ENCODE measurements around the gene TNFRSF1A. TPM values are rescaled to one million over a fixed set of nuclear protein-coding genes. Genes with fewer than 3 reads are reported as not detected.

Gene TNFRSF1A
- total RNA-seq, 1 donor from 2014 or later: 21.8 TPM

- H3K4me3 ChIP-seq: no peak overlapping the region
- no peak overlapping the region for H3K27ac ChIP-seq
- TF ChIP-seq EZH2phosphoT487 (IDR thresholded peaks at IDR 0.05) (no peak), EZH2 (IDR thresholded peaks at IDR 0.05) (no peak)
- TF ChIP-seq, protein P1, sequence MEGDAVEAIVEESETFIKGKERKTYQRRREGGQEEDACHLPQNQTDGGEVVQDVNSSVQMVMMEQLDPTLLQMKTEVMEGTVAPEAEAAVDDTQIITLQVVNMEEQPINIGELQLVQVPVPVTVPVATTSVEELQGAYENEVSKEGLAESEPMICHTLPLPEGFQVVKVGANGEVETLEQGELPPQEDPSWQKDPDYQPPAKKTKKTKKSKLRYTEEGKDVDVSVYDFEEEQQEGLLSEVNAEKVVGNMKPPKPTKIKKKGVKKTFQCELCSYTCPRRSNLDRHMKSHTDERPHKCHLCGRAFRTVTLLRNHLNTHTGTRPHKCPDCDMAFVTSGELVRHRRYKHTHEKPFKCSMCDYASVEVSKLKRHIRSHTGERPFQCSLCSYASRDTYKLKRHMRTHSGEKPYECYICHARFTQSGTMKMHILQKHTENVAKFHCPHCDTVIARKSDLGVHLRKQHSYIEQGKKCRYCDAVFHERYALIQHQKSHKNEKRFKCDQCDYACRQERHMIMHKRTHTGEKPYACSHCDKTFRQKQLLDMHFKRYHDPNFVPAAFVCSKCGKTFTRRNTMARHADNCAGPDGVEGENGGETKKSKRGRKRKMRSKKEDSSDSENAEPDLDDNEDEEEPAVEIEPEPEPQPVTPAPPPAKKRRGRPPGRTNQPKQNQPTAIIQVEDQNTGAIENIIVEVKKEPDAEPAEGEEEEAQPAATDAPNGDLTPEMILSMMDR (IDR thresholded peaks at IDR 0.05): no peak
- H3K9ac ChIP-seq: no peak overlapping the region
- no peaks in the 10 kb centered on the region for H3K79me2 ChIP-seq (ENCODE audit: low read depth)
- no peak overlapping the region for H2AFZ ChIP-seq (replicated peaks)
- peak overlapping the region; percentile 17 for H3K4me3 Mint-ChIP-seq
- no peak for DNase-seq (ENCODE audit: low spot score)
- H3K36me3 ChIP-seq: no peaks in the 10 kb centered on the region
- peaks cover 33% of the 10 kb centered on the region for H3K4me1 ChIP-seq
- H3F3A ChIP-seq (ENCODE audit: low read depth): peaks cover 32% of the 10 kb centered on the region
- peaks cover 5% of the 10 kb centered on the region for H3K36me3 Mint-ChIP-seq
- H3K9me3 Mint-ChIP-seq: no peaks in the 10 kb centered on the region
- peaks cover 4% of the 10 kb centered on the region for H3K27me3 Mint-ChIP-seq (ENCODE audit: insufficient read depth, low read depth)
- no peaks in the 10 kb centered on the region for H3K27me3 ChIP-seq
- H3K4me2 ChIP-seq: peak overlapping the region; percentile 58
- peaks cover 46% of the 10 kb centered on the region for H3K4me1 Mint-ChIP-seq
- H4K20me1 ChIP-seq (ENCODE audit: low read depth): no peaks in the 10 kb centered on the region
- no peaks in the 10 kb centered on the region for H3K9me3 ChIP-seq (ENCODE audit: low read depth)
- peak overlapping the region; percentile 82 for H3K27ac Mint-ChIP-seq
Measured at GRCh38 chr12:6322969-6323339, 18.9 kb downstream of the TNFRSF1A start.

GRCh38 chr12:6322352-6322751 is 19.5 kb downstream of the TNFRSF1A start:
- DNase-seq (ENCODE audit: low spot score): no peak
- no peak overlapping the region for H3K27ac ChIP-seq

DNA sequence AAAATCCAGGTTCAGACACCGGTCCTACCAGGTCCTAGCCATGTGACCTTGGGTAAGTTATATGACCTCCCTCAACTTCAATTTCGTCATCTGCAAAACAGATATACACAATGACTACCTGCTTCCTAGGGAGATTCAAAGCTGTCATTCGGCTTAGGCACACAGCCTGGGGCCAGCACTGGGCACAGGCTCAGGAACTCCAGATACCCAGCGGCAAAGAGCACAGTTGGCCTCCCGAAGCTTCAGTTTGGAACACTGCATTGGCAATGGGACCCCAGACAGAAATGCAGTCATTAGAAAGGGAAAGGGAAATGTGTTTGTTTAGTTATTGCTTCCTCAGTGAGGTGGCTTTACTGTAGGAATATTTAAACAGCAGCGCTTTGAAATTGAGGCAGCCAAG is 20.0 kb downstream of the TNFRSF1A start:
- peak overlapping the region; percentile 76 for H3K27ac Mint-ChIP-seq
- H3K4me3 Mint-ChIP-seq: peak overlapping the region; percentile 68
- H3K4me3 ChIP-seq: no peak overlapping the region
- peaks cover 6% of the 10 kb centered on the region for H3K27me3 Mint-ChIP-seq (ENCODE audit: insufficient read depth, low read depth)
- H3K4me2 ChIP-seq: peak overlapping the region; percentile 14
- H3K4me1 ChIP-seq: peaks cover 40% of the 10 kb centered on the region
- H3K9ac ChIP-seq: no peak overlapping the region
- no peaks in the 10 kb centered on the region for H3K9me3 ChIP-seq (ENCODE audit: low read depth)
- no peaks in the 10 kb centered on the region for H4K20me1 ChIP-seq (ENCODE audit: low read depth)
- H2AFZ ChIP-seq (replicated peaks): no peak overlapping the region
- no peak overlapping the region for H3K27ac ChIP-seq
- H3F3A ChIP-seq (ENCODE audit: low read depth): peaks cover 32% of the 10 kb centered on the region
- no peaks in the 10 kb centered on the region for H3K27me3 ChIP-seq
- DNase-seq (ENCODE audit: low spot score): no peak
- no peaks in the 10 kb centered on the region for H3K9me3 Mint-ChIP-seq
- peaks cover 5% of the 10 kb centered on the region for H3K36me3 Mint-ChIP-seq
- H3K36me3 ChIP-seq: no peaks in the 10 kb centered on the region
- peaks cover 52% of the 10 kb centered on the region for H3K4me1 Mint-ChIP-seq
- no peaks in the 10 kb centered on the region for H3K79me2 ChIP-seq (ENCODE audit: low read depth)
- TF ChIP-seq EZH2 (IDR thresholded peaks at IDR 0.05) (no peak), EZH2phosphoT487 (IDR thresholded peaks at IDR 0.05) (no peak)

More at GRCh38 chr12:6322352-6322751, 19.5 kb downstream of the TNFRSF1A start:
- Histone ChIP-seq H3K4me2 (peak overlapping the region; percentile 58), H4K20me1 (ENCODE audit: low read depth) (no peaks in the 10 kb centered on the region), H3K9ac (no peak overlapping the region), H3K4me3 (no peak overlapping the region), H3K9me3 (ENCODE audit: low read depth) (no peaks in the 10 kb centered on the region), H2AFZ (replicated peaks) (no peak overlapping the region), H3K79me2 (ENCODE audit: low read depth) (no peaks in the 10 kb centered on the region), H3K4me1 (peaks cover 35% of the 10 kb centered on the region), H3F3A (ENCODE audit: low read depth) (peaks cover 32% of the 10 kb centered on the region), H3K27me3 (no peaks in the 10 kb centered on the region), H3K36me3 (no peaks in the 10 kb centered on the region)
- Mint-ChIP-seq H3K4me1 (peaks cover 50% of the 10 kb centered on the region), H3K36me3 (peaks cover 5% of the 10 kb centered on the region), H3K27me3 (ENCODE audit: insufficient read depth, low read depth) (peaks cover 6% of the 10 kb centered on the region), H3K27ac (peak overlapping the region; percentile 76), H3K9me3 (no peaks in the 10 kb centered on the region), H3K4me3 (peak overlapping the region; percentile 68)
- TF ChIP-seq EZH2 (IDR thresholded peaks at IDR 0.05) (no peak), EZH2phosphoT487 (IDR thresholded peaks at IDR 0.05) (no peak)
- TF ChIP-seq, protein P1 (IDR thresholded peaks at IDR 0.05): no peak

DNA sequence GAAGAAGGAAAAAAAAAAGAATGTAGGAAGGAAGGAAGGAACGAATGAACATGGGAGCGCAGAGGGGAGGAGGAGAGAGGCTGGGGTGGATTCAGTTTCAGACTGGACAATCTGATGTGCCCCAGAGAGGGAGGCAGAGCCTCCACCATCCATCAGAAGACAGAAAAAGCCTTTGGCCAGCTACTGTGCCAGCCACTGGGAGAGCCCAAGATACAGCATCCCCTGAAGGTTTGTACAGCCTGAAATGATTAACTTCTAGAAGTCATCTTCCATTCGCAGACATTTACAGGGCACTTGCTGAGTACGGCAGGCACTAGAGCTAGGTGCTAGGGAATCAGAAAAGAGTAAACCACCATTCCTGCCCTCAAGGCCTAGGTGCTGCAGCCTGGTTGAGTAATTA is 22.4 kb downstream of the TNFRSF1A start:
- Histone ChIP-seq H4K20me1 (ENCODE audit: low read depth) (no peaks in the 10 kb centered on the region), H3K4me3 (no peak overlapping the region), H3K79me2 (ENCODE audit: low read depth) (no peaks in the 10 kb centered on the region), H3F3A (ENCODE audit: low read depth) (peaks cover 26% of the 10 kb centered on the region), H3K9ac (no peak overlapping the region), H3K4me2 (no peak overlapping the region), H3K36me3 (no peaks in the 10 kb centered on the region), H2AFZ (replicated peaks) (no peak overlapping the region), H3K27ac (no peak overlapping the region), H3K27me3 (no peaks in the 10 kb centered on the region), H3K9me3 (ENCODE audit: low read depth) (no peaks in the 10 kb centered on the region), H3K4me1 (peaks cover 36% of the 10 kb centered on the region)
- Mint-ChIP-seq H3K27me3 (ENCODE audit: insufficient read depth, low read depth) (peaks cover 7% of the 10 kb centered on the region), H3K9me3 (no peaks in the 10 kb centered on the region), H3K4me1 (peaks cover 49% of the 10 kb centered on the region), H3K4me3 (no peak overlapping the region), H3K27ac (no peak overlapping the region), H3K36me3 (peaks cover 2% of the 10 kb centered on the region)
- no peak for DNase-seq (ENCODE audit: low spot score)
- no peak for TF ChIP-seq EZH2phosphoT487 (IDR thresholded peaks at IDR 0.05)

Data from neural progenitor cell (in vitro differentiated cells).